Ovary (tissue), 9 donors: ENCODE results near the gene CLSTN1. TPM values are rescaled to one million over a fixed set of nuclear protein-coding genes. Genes with fewer than 3 reads are reported as not detected.

ENCODE experiments used
- DNase-seq, 5 donors: peaks; one replicate each; pipeline ENCODE4 v3.0.0-alpha.2; 2019 to 2020
- H3K27ac ChIP-seq, 2 donors: fragments of 200-600 bp; one replicate each; pipeline versions ENCODE4 v1.5.1 to v1.8.0; 2019 to 2022
- H3K27me3 ChIP-seq: fragments of 200-600 bp; one replicate; pipeline ENCODE4 v1.8.0; 2022
- H3K36me3 ChIP-seq: fragments of 200-600 bp; sonication (generic); one replicate; pipeline ENCODE4 v1.5.1; 2019
- H3K4me1 ChIP-seq: one replicate; pipeline ENCODE4 v1.8.1; 2013; ENCODE audit warnings: mild to moderate bottlenecking, moderate library complexity; ENCODE audit not compliant: insufficient read depth
- H3K4me3 ChIP-seq: fragments of 200-600 bp; sonication (generic); one replicate; pipeline ENCODE4 v1.5.1; 2017
- H3K9me3 ChIP-seq, 2 donors: fragments of 200-600 bp in 1 of 2; sonication (generic) in 1 of 2; one replicate each; pipeline versions ENCODE4 v1.5.1 to v1.8.1; 2013 to 2019; ENCODE audit warnings: mild to moderate bottlenecking in 1 of 2, moderate library complexity in 1 of 2
- CTCF ChIP-seq, 3 donors: fragments of 450-650 bp in 2 of 3; fragments of 200-600 bp in 1 of 3; IDR thresholded peaks; one replicate each; pipeline versions ENCODE4 v1.5.1 to v1.8.0; 2016 to 2022; ENCODE audit warnings: antibody characterized with exemption in 3 of 3, mild to moderate bottlenecking in 1 of 3
- EP300 ChIP-seq: sonication (generic); formaldehyde crosslinking; IDR thresholded peaks from one replicate; pipeline ENCODE4 v1.6.1; 2017; ENCODE audit warnings: antibody characterized with exemption
- POLR2A ChIP-seq: fragments of 450-650 bp; IDR thresholded peaks from one replicate; pipeline ENCODE4 v1.6.1; 2017; ENCODE audit warnings: antibody characterized with exemption, mild to moderate bottlenecking, moderate library complexity
- WGBS, 3 donors: extraction: QIAGEN DNeasy Blood & Tissue Kit in 1 of 3; methylation state at CpG; one replicate each; pipeline versions ENCODE4 v1.1.5 to v1.1.7; 2013 to 2017; 5-methylcytosine and 5-hydroxymethylcytosine counted together
- intact Hi-C, 4 donors: fragments of 100-400 bp; cut with DNase I; formaldehyde crosslinking; loops; one replicate each; pipeline versions ENCODE4 v1.11.0 to v1.15.1; 2022 to 2023
- polyA plus RNA-seq, 2 donors: library from polyadenylated mRNA; stranded (reverse); fragments of 200-250 nt in 1 of 2; fragments of 350-450 nt in 1 of 2; fragmentation: Illumina TruSeq in 1 of 2; extraction: RNeasy Lipid Tissue Mini Kit (QIAGEN cat#74804) in 1 of 2; gene quantifications; one replicate each; pipeline ENCODE4 v1.2.3, GENCODE V29; 2013 to 2014
- total RNA-seq, 7 donors: library from RNA; depleted of rRNA in 2 of 7; stranded (reverse); fragments of >200 nt in 2 of 7; fragmentation: NEBNext Ultra II Directional in 3 of 7; extraction: Animal tissue kit (Norgen Biotek cat#: 25700) in 3 of 7; gene quantifications; one replicate each; pipeline versions ENCODE4 v1.1.0 to v1.2.4, GENCODE V29; 2016 to 2023
- donor health status: DM: no; HTN: no; CAD: no; lungs with moderate emphysema.
- donor health status: DM: no; HTN: no; CAD: no.
- donor health status: Bipolar disorder and iron deficiency.
- donor health status: DM: yes; HTN: yes; CAD: no.
- donor health status: DM: no; HTN: no; CAD: no.
- donor health status: DM: yes; HTN: yes; CAD: no.

The CLSTN1 gene
- total and polyA plus RNA-seq, 9 donors, result 70.5 to 145 (median 114) TPM

- peak in 1 of 5 donors; percentile 38 for DNase-seq
- H3K9me3 ChIP-seq, result no peaks in the 10 kb centered on the region
These were observed 19.2 kb upstream of the CLSTN1 start for GRCh38 chr1:9842781-9843575.

DNA sequence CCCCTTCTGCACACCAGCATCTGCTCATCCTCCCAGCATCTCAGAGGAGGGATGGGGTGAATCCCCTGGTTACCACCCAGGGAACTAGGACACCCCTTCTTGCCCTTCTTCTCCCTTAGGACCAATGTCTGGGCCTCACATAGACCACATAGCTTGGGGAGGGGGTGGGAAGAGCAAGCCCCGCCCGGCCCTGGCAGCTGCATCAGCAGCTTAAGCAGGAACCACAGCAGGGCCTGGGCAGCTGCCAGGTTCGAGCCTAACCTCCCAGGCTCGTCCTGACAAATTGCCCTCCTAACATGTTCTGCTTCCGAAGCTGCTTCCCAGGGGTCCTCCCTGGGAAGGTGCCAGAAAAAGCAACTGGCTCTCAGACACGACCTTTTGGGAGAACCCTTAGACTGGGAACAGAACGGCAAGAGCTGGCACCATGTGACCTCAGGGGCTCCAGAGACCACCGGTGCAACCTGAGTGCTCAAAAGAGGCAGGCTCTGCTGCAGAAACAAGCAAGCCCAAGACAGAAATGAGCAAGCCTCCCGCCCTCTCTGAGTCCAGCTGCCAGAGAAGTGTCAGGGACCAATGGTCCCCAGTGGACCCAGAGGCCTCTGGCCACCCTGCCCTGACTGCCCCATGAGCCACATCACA is 18.4 kb upstream of the CLSTN1 start:
- no peak for DNase-seq
- H3K4me3 ChIP-seq, result no peak overlapping the region
- H3K9me3 ChIP-seq, result no peaks in the 10 kb centered on the region
- H3K27ac ChIP-seq, result no peak overlapping the region
- H3K27me3 ChIP-seq, result no peaks in the 10 kb centered on the region
- 40 to 44% (median 40%) methylated on average over 7 to 9 of the region's 9 CpGs for WGBS, 3 donors
- no peaks in the 10 kb centered on the region for H3K36me3 ChIP-seq
- intact Hi-C loops, result no loop called here
- TF ChIP-seq POLR2A (no peak), CTCF (IDR thresholded peaks at IDR 0.05) (no peak), EP300 (no peak)
- peaks cover 2% of the 10 kb centered on the region for H3K4me1 ChIP-seq

More at GRCh38 chr1:9842781-9843575, 19.2 kb upstream of the CLSTN1 start:
- H3K4me1 ChIP-seq, result peaks cover 2% of the 10 kb centered on the region
- intact Hi-C loops, result no loop called here
- H3K27ac ChIP-seq, result no peak overlapping the region
- no peaks in the 10 kb centered on the region for H3K27me3 ChIP-seq
- WGBS, 3 donors, result 48 to 55% (median 53%) methylated on average over 20 of the region's 20 CpGs
- H3K36me3 ChIP-seq, result no peaks in the 10 kb centered on the region
- no peak for TF ChIP-seq CTCF (IDR thresholded peaks at IDR 0.05)
- TF ChIP-seq EP300, result no peak
- no peak for TF ChIP-seq POLR2A
- no peak overlapping the region for H3K4me3 ChIP-seq

DNA sequence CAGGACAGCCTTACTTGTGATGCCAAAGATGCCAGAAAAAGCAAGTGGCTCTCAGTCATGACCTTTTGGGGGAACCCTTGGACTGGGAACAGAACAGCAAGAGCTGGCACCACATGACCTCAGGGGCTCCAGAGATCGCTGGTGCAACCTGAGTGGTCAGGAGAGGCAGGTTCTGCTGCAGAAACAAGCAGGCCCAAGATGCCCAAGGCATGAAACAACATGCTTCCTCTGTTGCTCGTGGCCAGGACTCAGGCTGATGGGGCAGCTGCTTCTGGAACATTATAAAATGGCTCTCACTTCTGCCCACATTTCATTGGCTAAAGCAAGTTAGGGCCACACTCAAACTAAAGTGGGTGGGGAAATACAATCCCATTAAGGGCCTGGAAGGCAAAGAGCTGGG is 17.7 kb upstream of the CLSTN1 start:
- H3K36me3 ChIP-seq, result no peaks in the 10 kb centered on the region
- intact Hi-C loops, result no loop called here
- no peak overlapping the region for H3K27ac ChIP-seq
- H3K27me3 ChIP-seq, result no peaks in the 10 kb centered on the region
- H3K4me1 ChIP-seq, result peaks cover 2% of the 10 kb centered on the region
- WGBS, 3 donors, result 90 to 95% (median 93%) methylated on average over 2 of the region's 2 CpGs
- no peak overlapping the region for H3K4me3 ChIP-seq
- no peaks in the 10 kb centered on the region for H3K9me3 ChIP-seq
- DNase-seq, result no peak
- TF ChIP-seq EP300 (no peak), POLR2A (no peak), CTCF (IDR thresholded peaks at IDR 0.05) (no peak)

DNA sequence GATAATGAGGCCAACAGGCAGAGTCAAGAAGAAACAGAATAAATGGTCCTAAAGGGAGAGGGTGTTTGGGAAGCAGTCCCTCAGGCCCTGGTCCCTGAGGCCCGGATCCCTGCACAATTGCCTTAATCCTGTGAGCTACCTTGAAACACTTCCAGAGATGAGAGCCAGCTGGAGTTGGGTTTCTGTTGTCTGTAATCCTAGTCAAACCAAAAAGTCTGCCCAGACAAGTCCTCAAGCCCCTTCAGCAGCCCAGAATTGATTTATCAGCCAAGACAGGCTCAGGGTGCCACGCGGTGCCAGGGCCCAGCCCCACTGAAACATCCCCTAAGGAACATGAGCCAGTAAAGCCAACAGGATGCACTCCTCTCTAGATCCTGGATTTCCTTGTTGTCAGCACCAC is 16.4 kb upstream of the CLSTN1 start:
- 42 to 58% (median 57%) methylated on average over 3 of the region's 3 CpGs for WGBS, 3 donors
- H3K9me3 ChIP-seq, result no peaks in the 10 kb centered on the region
- DNase-seq, result peak in 1 of 5 donors; percentile 7
- H3K27ac ChIP-seq, result no peak overlapping the region
- no peaks in the 10 kb centered on the region for H3K36me3 ChIP-seq
- intact Hi-C loops, result no loop called here
- TF ChIP-seq POLR2A, result no peak
- no peak for TF ChIP-seq CTCF (IDR thresholded peaks at IDR 0.05)
- no peak for TF ChIP-seq EP300
- no peaks in the 10 kb centered on the region for H3K27me3 ChIP-seq
- H3K4me3 ChIP-seq, result no peak overlapping the region
- H3K4me1 ChIP-seq, result peaks cover 6% of the 10 kb centered on the region
